K562 (cell line): ENCODE measurements around the gene TM7SF2. TPM values are rescaled to one million over a fixed set of nuclear protein-coding genes. Genes with fewer than 3 reads are reported as not detected.

Experiments used
- ARID4B ChIP-seq: sonication (generic); formaldehyde crosslinking; IDR thresholded peaks from 2 replicates; pipeline ENCODE4 v1.8.0; 2022; ENCODE audit warnings: mild to moderate bottlenecking, missing genetic modification reagents
- ATF7 ChIP-seq: fragments of 450-650 bp; IDR thresholded peaks from 2 replicates; pipeline ENCODE4 v1.7.1; 2014; ENCODE audit warnings: mild to moderate bottlenecking, moderate library complexity
- BHLHE40 ChIP-seq: IDR thresholded peaks from 2 replicates; pipeline ENCODE4 v1.6.1; 2011; ENCODE audit warnings: low read length, improper control_type of control experiment
- EP400 ChIP-seq: fragments of 450-650 bp; IDR thresholded peaks from 2 replicates; pipeline ENCODE4 v1.6.1; 2017; ENCODE audit warnings: antibody characterized with exemption, mild to moderate bottlenecking, moderate library complexity
- HDAC8 ChIP-seq: fragments of 450-650 bp; IDR thresholded peaks from 2 replicates; pipeline ENCODE4 v1.6.1; 2016; ENCODE audit warnings: mild to moderate bottlenecking, missing genetic modification characterization, moderate library complexity, missing compliant biosample characterization
- ILK ChIP-seq: fragments of 450-650 bp; IDR thresholded peaks from 2 replicates; pipeline ENCODE4 v1.6.1; 2016; ENCODE audit warnings: missing genetic modification characterization, low read depth, mild to moderate bottlenecking, missing compliant biosample characterization, moderate library complexity, borderline replicate concordance
- KAT7 ChIP-seq: sonication (generic); formaldehyde crosslinking; IDR thresholded peaks from 2 replicates; pipeline ENCODE4 v1.8.0; 2022; ENCODE audit warnings: missing genetic modification reagents, mild to moderate bottlenecking, borderline replicate concordance
- MAZ ChIP-seq, 2 experiments: fragments of 450-650 bp in 1 of 2; sonication (generic) in 1 of 2; formaldehyde crosslinking; IDR thresholded peaks in 1 of 2; conservative IDR thresholded peaks in 1 of 2; 2 replicates each; pipeline versions ENCODE4 v1.4.0 to v1.5.0; 2020; ENCODE audit warnings: mild to moderate bottlenecking in 1 of 2, missing genetic modification reagents in 1 of 2
- MCM3 ChIP-seq: fragments of 450-650 bp; IDR thresholded peaks from 2 replicates; pipeline ENCODE4 v1.6.1; 2016
- PHF20 ChIP-seq: fragments of 450-650 bp; IDR thresholded peaks from 2 replicates; pipeline ENCODE4 v1.6.1; 2018; ENCODE audit not compliant: partially characterized antibody
- TAF1 ChIP-seq: IDR thresholded peaks from 2 replicates; pipeline ENCODE4 v1.6.1; 2011; ENCODE audit warnings: mild to moderate bottlenecking, low read length, moderate library complexity; ENCODE audit not compliant: insufficient read depth, control insufficient read depth, severe bottlenecking; ENCODE audit errors: extremely low read depth
- U2AF1 ChIP-seq: fragments of 200-400 bp; formaldehyde crosslinking; optimal IDR thresholded peaks from 2 replicates; pipeline ENCODE3; 2017; ENCODE audit warnings: mild to moderate bottlenecking, low read depth, low read length, moderate library complexity
- XRCC3 ChIP-seq: fragments of 450-650 bp; IDR thresholded peaks from 2 replicates; pipeline ENCODE4 v1.6.1; 2017; ENCODE audit warnings: mild to moderate bottlenecking, moderate library complexity
- ZNF445 ChIP-seq: fragments of 250-450 bp; sonication (Bioruptor Pico); IDR thresholded peaks from 2 replicates; pipeline ENCODE4 v1.4.0; 2020; ENCODE audit warnings: low read depth, mild to moderate bottlenecking, moderate library complexity
- ZNF589 ChIP-seq: fragments of 200-800 bp; sonication (Bioruptor generic); IDR thresholded peaks from 2 replicates; pipeline ENCODE4 v1.6.1; 2016; ENCODE audit warnings: low read depth, missing genetic modification characterization, missing compliant biosample characterization
- polyA plus RNA-seq, 8 experiments: library from polyadenylated mRNA; depleted of rRNA in 4 of 8; stranded (reverse) in 5 of 8; unstranded in 3 of 8; fragments of >200 nt; fragmentation: Nextera tagmentation in 2 of 8; fragmentation: Illumina TruSeq in 1 of 8; extraction: Ambion mirVana in 2 of 8; extraction: Trizol in 1 of 8; gene quantifications; 2 replicates each; pipeline versions ENCODE4 v1.2.1 to v1.2.3, GENCODE V29; 2011 to 2014; ENCODE audit warnings: inconsistent platforms in 1 of 8, missing spikeins in 1 of 8
- total RNA-seq, 7 experiments: library from RNA; depleted of rRNA in 6 of 7; stranded (reverse); fragments of >200 nt in 6 of 7; fragmentation: Illumina TruSeq in 2 of 7; extraction: Trizol in 2 of 7; gene quantifications; 2 replicates each; pipeline versions ENCODE4 v1.2.1 to v1.2.3, GENCODE V29; 2011 to 2021; ENCODE audit warnings: low replicate concordance in 1 of 7
- TF ChIP-seq, protein P1 (sequence below): sonication (generic); IDR thresholded peaks from 2 replicates; pipeline ENCODE4 v1.6.1; 2016
- TF ChIP-seq, protein P2 (sequence below): fragments of 450-650 bp; formaldehyde crosslinking; IDR thresholded peaks from 2 replicates; pipeline ENCODE4 v1.4.0; 2022; ENCODE audit warnings: mild to moderate bottlenecking, moderate library complexity
- TF ChIP-seq, protein P3 (sequence below): fragments of 250-450 bp; sonication (Bioruptor Pico); IDR thresholded peaks from 2 replicates; pipeline ENCODE4 v1.9.0; 2021; ENCODE audit warnings: mild to moderate bottlenecking, inconsistent platforms

Gene TM7SF2
- total and polyA plus RNA-seq, 9 of the 15 experiments (the other 6 are each of a cell fraction or from before 2014, with no cell fraction given), result 1.2 to 22.0 (median 14.3) TPM

DNA sequence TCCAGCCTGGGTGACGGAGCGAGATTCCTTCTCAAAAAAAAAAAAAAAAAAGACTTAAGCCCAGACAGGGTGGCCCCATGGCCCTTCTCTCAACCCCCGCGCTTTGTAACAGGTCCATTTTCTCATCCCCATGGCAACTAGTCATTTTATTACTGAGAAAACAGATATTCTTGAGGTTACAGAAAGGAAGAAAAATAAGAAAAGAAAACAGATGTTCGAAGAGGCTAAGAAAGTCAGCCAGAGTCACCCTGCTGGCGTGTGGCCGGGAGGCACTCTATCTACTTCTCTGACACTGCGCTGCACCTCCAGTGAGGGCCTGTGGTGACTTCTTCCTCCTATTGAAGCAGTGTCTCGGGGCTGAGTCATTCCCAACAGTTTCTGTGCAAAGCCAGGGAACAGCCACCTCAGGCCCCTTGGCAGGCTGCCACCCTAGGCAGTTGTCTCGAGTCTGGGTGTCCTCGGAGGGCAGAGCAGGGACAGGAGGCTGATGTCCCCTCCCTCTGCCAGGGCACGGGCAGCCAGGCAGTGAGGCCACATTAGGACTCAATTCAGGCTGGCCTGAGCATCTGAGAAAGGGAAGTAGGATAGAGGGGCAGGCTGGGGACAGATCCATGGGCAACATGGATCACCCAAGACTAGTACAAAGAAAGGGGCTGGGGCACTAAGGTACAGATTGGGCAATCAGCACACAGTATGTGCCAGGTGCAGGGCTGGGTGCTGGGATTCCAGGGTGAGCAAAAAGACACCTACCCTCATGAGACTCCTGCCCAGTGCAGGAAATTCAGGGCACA, 39.0 kb downstream of the TM7SF2 start (continued):
- TF ChIP-seq, protein P1, sequence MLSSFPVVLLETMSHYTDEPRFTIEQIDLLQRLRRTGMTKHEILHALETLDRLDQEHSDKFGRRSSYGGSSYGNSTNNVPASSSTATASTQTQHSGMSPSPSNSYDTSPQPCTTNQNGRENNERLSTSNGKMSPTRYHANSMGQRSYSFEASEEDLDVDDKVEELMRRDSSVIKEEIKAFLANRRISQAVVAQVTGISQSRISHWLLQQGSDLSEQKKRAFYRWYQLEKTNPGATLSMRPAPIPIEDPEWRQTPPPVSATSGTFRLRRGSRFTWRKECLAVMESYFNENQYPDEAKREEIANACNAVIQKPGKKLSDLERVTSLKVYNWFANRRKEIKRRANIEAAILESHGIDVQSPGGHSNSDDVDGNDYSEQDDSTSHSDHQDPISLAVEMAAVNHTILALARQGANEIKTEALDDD, result 0 out of 2 replicates have a peak, but pooled peaks have one; percentile 14
- TF ChIP-seq MCM3, result no peak
- TF ChIP-seq ARID4B (CRISPR knock-in tag), result no peak
- TF ChIP-seq, protein P2, sequence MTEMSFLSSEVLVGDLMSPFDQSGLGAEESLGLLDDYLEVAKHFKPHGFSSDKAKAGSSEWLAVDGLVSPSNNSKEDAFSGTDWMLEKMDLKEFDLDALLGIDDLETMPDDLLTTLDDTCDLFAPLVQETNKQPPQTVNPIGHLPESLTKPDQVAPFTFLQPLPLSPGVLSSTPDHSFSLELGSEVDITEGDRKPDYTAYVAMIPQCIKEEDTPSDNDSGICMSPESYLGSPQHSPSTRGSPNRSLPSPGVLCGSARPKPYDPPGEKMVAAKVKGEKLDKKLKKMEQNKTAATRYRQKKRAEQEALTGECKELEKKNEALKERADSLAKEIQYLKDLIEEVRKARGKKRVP (CRISPR knock-in tag), result no peak
- TF ChIP-seq PHF20, result peak; percentile 47
- no peak for TF ChIP-seq ILK
- TF ChIP-seq EP400, result peak; percentile 36; the same call in 1 of the 2 replicates
- no peak for TF ChIP-seq XRCC3
- TF ChIP-seq MAZ (CRISPR knock-in tag; conservative IDR thresholded peaks at IDR 0.05 in 1 of 2, IDR thresholded peaks at IDR 0.05 in 1 of 2), result peak in 1 of 2 experiments; percentile 59; a peak in 1 of 4 replicates
- TF ChIP-seq ZNF445, result no peak
- 0 out of 2 replicates have a peak, but pooled peaks have one; percentile 13 for TF ChIP-seq BHLHE40
- TF ChIP-seq TAF1, result peak; percentile 66
- TF ChIP-seq HDAC8, result no peak
- no peak for TF ChIP-seq ZNF589 (CRISPR knock-in tag)
- TF ChIP-seq, protein P3, sequence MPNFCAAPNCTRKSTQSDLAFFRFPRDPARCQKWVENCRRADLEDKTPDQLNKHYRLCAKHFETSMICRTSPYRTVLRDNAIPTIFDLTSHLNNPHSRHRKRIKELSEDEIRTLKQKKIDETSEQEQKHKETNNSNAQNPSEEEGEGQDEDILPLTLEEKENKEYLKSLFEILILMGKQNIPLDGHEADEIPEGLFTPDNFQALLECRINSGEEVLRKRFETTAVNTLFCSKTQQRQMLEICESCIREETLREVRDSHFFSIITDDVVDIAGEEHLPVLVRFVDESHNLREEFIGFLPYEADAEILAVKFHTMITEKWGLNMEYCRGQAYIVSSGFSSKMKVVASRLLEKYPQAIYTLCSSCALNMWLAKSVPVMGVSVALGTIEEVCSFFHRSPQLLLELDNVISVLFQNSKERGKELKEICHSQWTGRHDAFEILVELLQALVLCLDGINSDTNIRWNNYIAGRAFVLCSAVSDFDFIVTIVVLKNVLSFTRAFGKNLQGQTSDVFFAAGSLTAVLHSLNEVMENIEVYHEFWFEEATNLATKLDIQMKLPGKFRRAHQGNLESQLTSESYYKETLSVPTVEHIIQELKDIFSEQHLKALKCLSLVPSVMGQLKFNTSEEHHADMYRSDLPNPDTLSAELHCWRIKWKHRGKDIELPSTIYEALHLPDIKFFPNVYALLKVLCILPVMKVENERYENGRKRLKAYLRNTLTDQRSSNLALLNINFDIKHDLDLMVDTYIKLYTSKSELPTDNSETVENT, result 0 out of 2 replicates have a peak, but pooled peaks have one; percentile 7
- TF ChIP-seq ATF7, result peak; percentile 58; the same call in 1 of the 2 replicates
- no peak for TF ChIP-seq U2AF1
- no peak for TF ChIP-seq KAT7 (CRISPR knock-in tag)
